SU-DHL-6 (cell line): Measurements from ENCODE around the gene SYNJ2.

ENCODE experiments used
- EZH2phosphoT487 ChIP-seq: fragments of 200-600 bp; sonication (generic), shearing (Covaris generic); conservative IDR thresholded peaks from 2 replicates; pipeline ENCODE4 v1.6.1; 2018; ENCODE audit warnings: mild to moderate bottlenecking, antibody characterized with exemption, low read length, moderate library complexity, mixed read lengths
- TF ChIP-seq, protein P1 (sequence below): fragments of 200-600 bp; sonication (generic); IDR thresholded peaks from one replicate; pipeline ENCODE4 v1.5.1; 2017; ENCODE audit warnings: antibody characterized with exemption, mild to moderate bottlenecking, low read length, moderate library complexity; ENCODE audit not compliant: insufficient read depth, poor library complexity, severe bottlenecking

DNA sequence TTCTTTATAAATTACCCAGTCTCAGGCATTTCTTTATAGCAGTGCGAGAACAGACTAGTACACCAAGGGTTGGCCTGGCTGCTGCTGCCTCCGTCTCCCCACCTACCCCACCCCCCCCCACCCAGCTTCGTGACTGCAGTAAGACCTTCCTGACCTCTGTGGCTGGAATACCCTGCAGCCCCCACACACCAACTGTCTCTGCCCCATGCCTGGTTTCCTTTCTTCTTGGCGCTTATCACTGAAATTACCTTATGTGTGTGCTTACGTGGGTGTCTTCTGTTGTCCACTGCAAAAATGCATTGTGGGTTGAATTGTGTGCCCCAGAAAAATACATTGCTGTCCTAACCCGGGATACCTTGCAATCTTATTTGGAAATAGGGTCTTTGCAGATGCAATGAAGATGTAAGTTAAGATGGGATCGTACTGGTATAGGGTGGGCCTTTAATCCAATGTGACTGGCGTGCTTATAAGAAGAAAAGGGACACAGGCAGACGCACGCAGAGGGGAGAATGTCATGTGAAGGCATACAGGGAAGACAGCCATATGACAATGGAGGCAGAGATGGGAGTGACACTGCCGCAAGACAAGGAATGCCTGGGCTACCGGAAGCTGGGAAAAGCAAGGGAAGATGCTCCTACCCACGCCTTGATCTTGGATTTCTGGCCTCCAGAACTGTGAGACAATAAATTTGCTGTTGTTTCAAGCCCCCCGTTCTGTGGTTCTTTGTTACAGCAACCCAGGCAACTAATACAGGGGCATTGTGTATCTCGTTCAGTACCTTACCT is 15.4 kb downstream of the SYNJ2 start:
- TF ChIP-seq, protein P1, sequence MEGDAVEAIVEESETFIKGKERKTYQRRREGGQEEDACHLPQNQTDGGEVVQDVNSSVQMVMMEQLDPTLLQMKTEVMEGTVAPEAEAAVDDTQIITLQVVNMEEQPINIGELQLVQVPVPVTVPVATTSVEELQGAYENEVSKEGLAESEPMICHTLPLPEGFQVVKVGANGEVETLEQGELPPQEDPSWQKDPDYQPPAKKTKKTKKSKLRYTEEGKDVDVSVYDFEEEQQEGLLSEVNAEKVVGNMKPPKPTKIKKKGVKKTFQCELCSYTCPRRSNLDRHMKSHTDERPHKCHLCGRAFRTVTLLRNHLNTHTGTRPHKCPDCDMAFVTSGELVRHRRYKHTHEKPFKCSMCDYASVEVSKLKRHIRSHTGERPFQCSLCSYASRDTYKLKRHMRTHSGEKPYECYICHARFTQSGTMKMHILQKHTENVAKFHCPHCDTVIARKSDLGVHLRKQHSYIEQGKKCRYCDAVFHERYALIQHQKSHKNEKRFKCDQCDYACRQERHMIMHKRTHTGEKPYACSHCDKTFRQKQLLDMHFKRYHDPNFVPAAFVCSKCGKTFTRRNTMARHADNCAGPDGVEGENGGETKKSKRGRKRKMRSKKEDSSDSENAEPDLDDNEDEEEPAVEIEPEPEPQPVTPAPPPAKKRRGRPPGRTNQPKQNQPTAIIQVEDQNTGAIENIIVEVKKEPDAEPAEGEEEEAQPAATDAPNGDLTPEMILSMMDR, result no peak
- TF ChIP-seq EZH2phosphoT487, result no peak
